GM12864 (cell line): ENCODE data around the gene BET1L.
A peak's percentile ranks its signal among the peaks of the same experiment; 100 is the strongest.
"Not testable (repeated sequence)": the region's sequence is repeated elsewhere in the genome, so short reads cannot be mapped to it uniquely, and the experiment has no call there.

Experiments used
- DNase-seq: peaks from one replicate; pipeline ENCODE4 v3.0.0-alpha.2; 2011; ENCODE audit warnings: low read depth
- H3K4me3 ChIP-seq: 2 replicates; pipeline ENCODE4 v1.5.1; 2011; ENCODE audit warnings: mild to moderate bottlenecking, low read depth, low read length, control low read depth
- CTCF ChIP-seq: IDR thresholded peaks from 2 replicates; pipeline ENCODE4 v1.5.1; 2011; ENCODE audit warnings: low read depth, mild to moderate bottlenecking, moderate library complexity, low read length, control low read depth, inconsistent platforms; ENCODE audit errors: missing control alignments

BET1L gene

GRCh38 chr11:251550-251949 lies 44.4 kb upstream of the BET1L start:
- no peak for DNase-seq
- H3K4me3 ChIP-seq = no peak overlapping the region
- no peak for TF ChIP-seq CTCF

GRCh38 chr11:250740-251299 lies 43.6 kb upstream of the BET1L start:
- no peak for DNase-seq
- peak; percentile 77 for TF ChIP-seq CTCF
- no peak overlapping the region for H3K4me3 ChIP-seq

DNA sequence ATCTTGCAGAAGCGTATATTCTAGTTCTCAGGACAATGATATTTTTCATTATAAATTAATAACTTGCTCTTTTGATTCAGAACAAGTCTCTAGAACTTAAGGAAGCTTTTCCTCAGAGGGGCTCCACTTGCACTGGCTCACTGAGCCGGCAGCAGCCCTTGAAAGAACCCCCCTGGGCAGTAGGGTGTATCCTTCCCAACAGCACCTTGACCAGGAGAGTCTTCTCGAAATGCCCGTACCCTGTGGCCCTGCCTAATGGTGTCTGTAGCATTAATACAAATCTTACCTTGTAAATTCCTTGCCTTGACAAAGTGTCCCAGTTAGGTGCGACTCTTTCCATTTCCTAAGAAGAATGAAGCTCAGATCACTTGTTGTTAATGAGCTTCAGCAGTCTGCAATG lies 43.1 kb upstream of the BET1L start:
- TF ChIP-seq CTCF = no peak
- no peak overlapping the region for H3K4me3 ChIP-seq
- no peak for DNase-seq

DNA sequence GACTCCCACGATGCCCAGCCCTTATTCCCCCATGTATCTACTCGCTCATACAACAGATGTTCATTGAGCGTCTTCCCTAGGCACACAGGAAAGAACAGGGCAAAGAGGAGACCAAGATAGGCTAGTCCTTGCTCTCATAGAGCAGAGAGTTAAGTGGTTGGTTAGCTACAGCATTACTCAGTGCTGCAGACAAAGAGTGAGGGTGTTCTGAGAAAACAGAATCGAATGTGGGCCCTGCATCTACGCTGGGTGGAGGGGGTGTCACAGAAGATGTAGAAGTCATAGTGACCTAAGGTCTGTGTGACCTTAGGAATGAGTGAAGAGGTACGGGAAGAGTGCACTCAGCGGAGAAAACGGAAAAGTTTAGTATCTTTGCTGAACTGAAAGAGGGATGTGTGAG lies 41.9 kb upstream of the BET1L start:
- H3K4me3 ChIP-seq = no peak overlapping the region
- no peak for DNase-seq
- TF ChIP-seq CTCF = no peak

DNA sequence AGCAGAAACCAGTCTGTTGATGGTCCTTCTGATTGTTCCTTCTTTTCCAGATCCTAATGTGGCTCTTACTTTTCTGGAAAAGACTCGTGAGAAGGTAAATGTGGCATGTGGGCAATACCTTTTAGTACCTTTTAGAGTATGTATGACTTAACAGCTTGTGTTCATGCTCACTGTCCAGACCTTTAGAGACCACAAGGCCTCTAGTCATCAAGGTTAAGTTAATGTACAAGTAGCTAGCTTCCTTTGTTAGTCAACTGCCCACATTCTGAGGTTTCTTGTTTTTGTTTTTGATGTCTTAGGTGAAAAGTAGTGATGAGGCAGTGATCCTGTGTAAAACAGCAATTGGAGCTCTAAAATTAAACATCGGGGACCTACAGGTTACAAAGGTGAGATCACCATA lies 37.2 kb upstream of the BET1L start:
- no peak overlapping the region for H3K4me3 ChIP-seq
- no peak for DNase-seq
- TF ChIP-seq CTCF = no peak

DNA sequence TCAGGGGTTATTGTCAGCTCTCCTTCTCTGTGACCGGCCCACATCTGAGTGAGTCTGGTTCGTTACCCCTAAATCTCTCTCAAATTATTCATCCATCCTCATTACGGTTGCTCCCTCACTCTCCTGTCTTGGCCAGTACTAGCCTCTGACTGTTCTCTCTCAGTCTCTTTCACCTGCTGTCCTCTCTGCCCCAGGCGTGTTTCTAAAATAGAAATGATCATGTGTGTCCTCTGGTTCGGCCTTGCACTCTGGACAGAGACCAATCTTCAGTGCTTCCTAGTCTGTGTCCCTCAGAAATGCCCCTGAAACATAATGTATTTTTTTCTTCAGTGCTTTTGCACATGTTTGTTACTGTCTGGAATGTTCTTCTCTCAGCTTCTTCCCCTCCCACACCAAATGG lies 34.4 kb upstream of the BET1L start:
- DNase-seq = no peak
- no peak for TF ChIP-seq CTCF
- no peak overlapping the region for H3K4me3 ChIP-seq

DNA sequence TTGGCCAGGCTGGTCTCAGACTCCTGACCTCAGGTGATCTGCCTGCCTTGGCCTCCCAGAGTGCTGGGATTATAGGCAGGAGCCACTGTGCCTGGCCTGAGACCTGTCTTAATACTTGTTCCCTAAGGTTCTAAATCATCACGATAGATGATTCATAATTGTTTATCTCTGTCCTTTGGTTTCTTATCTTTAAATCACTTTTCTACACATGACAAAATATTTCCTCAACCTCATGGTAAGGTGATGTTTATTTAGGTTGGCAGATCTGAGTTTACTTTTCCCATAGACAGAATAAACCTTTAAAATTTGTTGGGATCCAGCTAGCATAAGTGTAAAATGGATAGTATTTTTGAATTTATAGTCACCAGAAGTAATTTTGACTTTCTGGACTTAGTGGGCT lies 33.1 kb upstream of the BET1L start:
- TF ChIP-seq CTCF = no peak
- H3K4me3 ChIP-seq = no peak overlapping the region
- DNase-seq = no peak

GRCh38 chr11:238346-238745 lies 31.1 kb upstream of the BET1L start:
- not testable (repeated sequence) for DNase-seq
- peak overlapping the region; percentile 92; the same call in 1 of the 2 replicates for H3K4me3 ChIP-seq
